Spleen (tissue), 11 donors: ENCODE results near the gene KRTAP25-1. TPM values are rescaled to one million over a fixed set of nuclear protein-coding genes. Genes with fewer than 3 reads are reported as not detected.

ENCODE experiments used
- DNase-seq: peaks from one replicate; pipeline ENCODE4 v3.0.0-alpha.2; 2020
- H3K27ac ChIP-seq, 8 donors: fragments of 200-600 bp; sonication (generic) in 7 of 8; 1 replicate in 4 of 8; 2 replicates in 4 of 8; pipeline versions ENCODE4 v1.5.0 to v1.8.0; 2016 to 2021; ENCODE audit warnings: inconsistent platforms in 4 of 8, mild to moderate bottlenecking in 4 of 8, moderate library complexity in 1 of 8
- H3K27me3 ChIP-seq, 7 donors: fragments of 200-600 bp; sonication (generic) in 6 of 7; replicated peaks in 1 of 7; 1 replicate in 4 of 7; 2 replicates in 3 of 7; pipeline versions ENCODE4 v1.5.0 to v1.8.0; 2016 to 2021; ENCODE audit warnings: inconsistent platforms in 3 of 7, mild to moderate bottlenecking in 1 of 7
- H3K36me3 ChIP-seq, 6 donors: fragments of 200-600 bp; sonication (generic) in 5 of 6; 1 replicate in 4 of 6; 2 replicates in 2 of 6; pipeline versions ENCODE4 v1.5.0 to v1.8.0; 2016 to 2021; ENCODE audit warnings: inconsistent platforms in 2 of 6
- H3K4me1 ChIP-seq, 6 donors: fragments of 200-600 bp; sonication (generic) in 5 of 6; 1 replicate in 3 of 6; 2 replicates in 3 of 6; pipeline versions ENCODE4 v1.5.0 to v1.8.0; 2016 to 2021; ENCODE audit warnings: inconsistent platforms in 3 of 6
- H3K4me3 ChIP-seq, 8 donors: fragments of 200-600 bp; sonication (generic) in 7 of 8; 1 replicate in 4 of 8; 2 replicates in 4 of 8; pipeline versions ENCODE4 v1.5.0 to v1.8.0; 2016 to 2021; ENCODE audit warnings: inconsistent platforms in 4 of 8, mild to moderate bottlenecking in 4 of 8, moderate library complexity in 2 of 8
- H3K9me3 ChIP-seq, 8 donors: fragments of 200-600 bp; sonication (generic) in 7 of 8; 1 replicate in 4 of 8; 2 replicates in 4 of 8; pipeline versions ENCODE4 v1.5.0 to v1.8.0; 2016 to 2021; ENCODE audit warnings: inconsistent platforms in 4 of 8
- CTCF ChIP-seq, 11 experiments: fragments of 200-600 bp in 7 of 11; fragments of 450-650 bp in 4 of 11; sonication (generic) in 4 of 11; IDR thresholded peaks in 8 of 11; conservative IDR thresholded peaks in 3 of 11; 1 replicate in 7 of 11; 2 replicates in 4 of 11; pipeline versions ENCODE4 v1.4.0 to v1.8.0; 2016 to 2021; ENCODE audit warnings: antibody characterized with exemption in 11 of 11, inconsistent platforms in 4 of 11, mild to moderate bottlenecking in 1 of 11
- POLR2A ChIP-seq, 3 donors: fragments of 450-650 bp; IDR thresholded peaks; one replicate each; pipeline ENCODE4 v1.5.1; 2017; ENCODE audit warnings: antibody characterized with exemption in 3 of 3, mild to moderate bottlenecking in 1 of 3
- POLR2AphosphoS5 ChIP-seq, 3 donors: sonication (generic); formaldehyde crosslinking; IDR thresholded peaks; one replicate each; pipeline ENCODE4 v1.5.1; 2017; ENCODE audit warnings: antibody characterized with exemption in 3 of 3
- WGBS, 5 donors: extraction: QIAGEN DNeasy Blood & Tissue Kit in 3 of 5; methylation state at CpG; one replicate each; pipeline versions ENCODE4 v1.1.5 to v1.1.7; 2013 to 2018; 5-methylcytosine and 5-hydroxymethylcytosine counted together
- intact Hi-C: fragments of 100-400 bp; cut with DNase I; formaldehyde crosslinking; loops from one replicate; pipeline ENCODE4 v1.15.0; 2023; ENCODE audit warnings: low total_unique reads
- polyA plus RNA-seq, 3 donors: library from polyadenylated mRNA; stranded (reverse); fragments of 200-250 nt; gene quantifications; one replicate each; pipeline ENCODE4 v1.2.1, GENCODE V29; 2013
- total RNA-seq, 7 donors: library from RNA; depleted of rRNA in 3 of 7; stranded (reverse); fragments of >200 nt in 3 of 7; fragmentation: NEBNext Ultra II Directional in 4 of 7; extraction: Animal tissue kit (Norgen Biotek cat#: 25700) in 4 of 7; gene quantifications; one replicate each; pipeline versions ENCODE4 v1.1.0 to v1.2.1, GENCODE V29; 2016 to 2021
- donor health status: healthy with polysubstance abuse.
- donor health status: DM: no; HTN: no; CAD: no; lungs with moderate emphysema.
- donor health status: DM: no; HTN: no; CAD: no.
- donor health status: Bipolar disorder and iron deficiency.
- donor health status: healthy.
- donor health status: DM: no; HTN: no; CAD: no.
- donor health status: DM: yes; HTN: yes; CAD: no.

The KRTAP25-1 gene
- total and polyA plus RNA-seq, 10 donors: not detected

DNA sequence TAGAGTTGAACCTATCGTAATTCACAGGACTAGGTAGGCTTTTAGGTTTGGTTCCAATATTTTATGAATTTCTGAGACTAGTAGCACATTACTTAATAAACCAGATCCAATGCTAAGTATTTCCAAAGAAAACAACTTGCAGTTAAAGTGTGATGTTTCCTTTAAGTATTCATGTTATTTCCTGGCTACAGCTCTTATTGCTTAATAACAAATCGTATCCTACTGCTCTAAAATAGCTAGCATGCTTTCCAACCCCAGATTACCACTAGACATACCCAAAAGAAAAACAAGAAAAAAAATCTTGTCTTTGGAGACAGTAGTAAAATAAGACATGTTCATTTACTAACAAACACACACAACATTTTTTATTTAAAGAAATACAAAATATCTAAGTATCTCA lies 47.3 kb upstream of the KRTAP25-1 start:
- Histone ChIP-seq H3K27ac (no peak overlapping the region), H3K4me3 (no peak overlapping the region), H3K9me3 (no peaks in the 10 kb centered on the region), H3K36me3 (no peaks in the 10 kb centered on the region), H3K4me1 (no peaks in the 10 kb centered on the region), H3K27me3 (no peaks in the 10 kb centered on the region)
- intact Hi-C loops: no loop called here
- 48 to 77% (median 69%) methylated on average over 2 of the region's 2 CpGs for WGBS, 5 donors
- no peak for DNase-seq
- TF ChIP-seq POLR2A (IDR thresholded peaks at IDR 0.05) (no peak), CTCF (IDR thresholded peaks at IDR 0.05 in 8 of 11, conservative IDR thresholded peaks at IDR 0.05 in 3 of 11) (no peak)

GRCh38 chr21:30333736-30334135 lies 44.4 kb upstream of the KRTAP25-1 start:
- no peaks in the 10 kb centered on the region for H3K4me1 ChIP-seq
- DNase-seq: no peak
- no peak overlapping the region for H3K4me3 ChIP-seq
- TF ChIP-seq POLR2AphosphoS5 (IDR thresholded peaks at IDR 0.05) (no peak), POLR2A (IDR thresholded peaks at IDR 0.05) (no peak), CTCF (IDR thresholded peaks at IDR 0.05 in 8 of 11, conservative IDR thresholded peaks at IDR 0.05 in 3 of 11) (no peak)
- 62 to 88% (median 85%) methylated on average over 3 of the region's 3 CpGs for WGBS, 5 donors
- no peaks in the 10 kb centered on the region for H3K27me3 ChIP-seq
- no peaks in the 10 kb centered on the region for H3K36me3 ChIP-seq
- H3K27ac ChIP-seq: no peak overlapping the region
- no peaks in the 10 kb centered on the region for H3K9me3 ChIP-seq
- intact Hi-C loops: no loop called here

- H3K4me1 ChIP-seq: no peaks in the 10 kb centered on the region
- no peaks in the 10 kb centered on the region for H3K27me3 ChIP-seq
- no peaks in the 10 kb centered on the region for H3K36me3 ChIP-seq
- intact Hi-C loops: no loop called here
- no peak overlapping the region for H3K4me3 ChIP-seq
- TF ChIP-seq POLR2A (IDR thresholded peaks at IDR 0.05): no peak
- no peak for TF ChIP-seq POLR2AphosphoS5 (IDR thresholded peaks at IDR 0.05)
- TF ChIP-seq CTCF (IDR thresholded peaks at IDR 0.05 in 8 of 11, conservative IDR thresholded peaks at IDR 0.05 in 3 of 11): no peak
- H3K9me3 ChIP-seq: peaks cover 0 to 4% (median 0%) of the 10 kb centered on the region in 8 donors
- no peak for DNase-seq
- H3K27ac ChIP-seq: no peak overlapping the region
- 78 to 95% (median 86%) methylated on average over 2 of the region's 2 CpGs for WGBS, 5 donors
Measured at GRCh38 chr21:30332681-30333080, 43.4 kb upstream of the KRTAP25-1 start.

DNA sequence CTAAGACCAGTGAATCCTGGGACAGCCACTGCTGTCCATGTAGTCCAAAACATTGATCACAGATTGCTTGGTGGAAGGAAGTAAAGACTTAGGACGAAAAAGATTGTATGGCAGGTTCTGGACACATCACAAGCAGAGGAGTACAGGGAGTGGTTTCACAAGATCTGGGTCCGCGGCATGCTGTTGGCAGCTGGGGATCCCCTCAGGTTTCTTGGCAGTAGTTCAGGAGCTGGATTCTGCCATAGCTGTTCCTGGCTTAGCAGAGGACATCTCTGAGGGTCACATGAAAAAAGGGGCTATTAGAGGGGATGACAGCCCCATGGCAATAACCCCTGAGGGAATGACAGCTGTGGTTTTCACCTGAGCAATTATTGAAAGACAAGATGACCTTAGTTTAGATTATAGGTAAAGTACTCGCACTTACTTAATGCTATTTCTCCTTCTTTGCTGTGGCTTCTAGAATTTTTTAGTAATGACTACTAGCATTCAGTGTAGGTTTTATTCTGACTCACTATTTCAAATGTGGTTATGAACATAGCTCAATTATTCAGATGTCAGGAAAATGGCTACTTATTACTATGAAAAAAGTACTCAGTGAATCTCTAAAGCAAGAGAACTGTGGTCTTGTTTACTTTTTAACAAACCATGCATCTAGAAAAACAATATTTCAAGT lies 40.0 kb upstream of the KRTAP25-1 start:
- TF ChIP-seq CTCF (IDR thresholded peaks at IDR 0.05 in 8 of 11, conservative IDR thresholded peaks at IDR 0.05 in 3 of 11) (no peak), POLR2A (IDR thresholded peaks at IDR 0.05) (no peak), POLR2AphosphoS5 (IDR thresholded peaks at IDR 0.05) (no peak)
- no peaks in the 10 kb centered on the region for H3K36me3 ChIP-seq
- DNase-seq: no peak
- no peak overlapping the region for H3K27ac ChIP-seq
- H3K4me3 ChIP-seq: no peak overlapping the region
- no peaks in the 10 kb centered on the region for H3K4me1 ChIP-seq
- peaks cover 0 to 27% (median 19%) of the 10 kb centered on the region in 8 donors for H3K9me3 ChIP-seq
- intact Hi-C loops: no loop called here
- no peaks in the 10 kb centered on the region for H3K27me3 ChIP-seq
- whole genome bisulfite sequencing, 5 donors: 72 to 88% (median 77%) methylated on average over 4 of the region's 4 CpGs
